NK-92 treated with Interleukin-12 subunit alpha and Interleukin-12 subunit beta, amount 100 ng/mL, for 24 hours (cell line): ENCODE data around the gene CPED1.

Experiments used
- DNase-seq: peaks from one replicate; lab custom pipeline; 2025; lab: John Stamatoyannopoulos, UW

Gene CPED1

GRCh38 chr7:121323515-121324302 is 335.2 kb downstream of the CPED1 start:
- DNase-seq, result no peak

DNA sequence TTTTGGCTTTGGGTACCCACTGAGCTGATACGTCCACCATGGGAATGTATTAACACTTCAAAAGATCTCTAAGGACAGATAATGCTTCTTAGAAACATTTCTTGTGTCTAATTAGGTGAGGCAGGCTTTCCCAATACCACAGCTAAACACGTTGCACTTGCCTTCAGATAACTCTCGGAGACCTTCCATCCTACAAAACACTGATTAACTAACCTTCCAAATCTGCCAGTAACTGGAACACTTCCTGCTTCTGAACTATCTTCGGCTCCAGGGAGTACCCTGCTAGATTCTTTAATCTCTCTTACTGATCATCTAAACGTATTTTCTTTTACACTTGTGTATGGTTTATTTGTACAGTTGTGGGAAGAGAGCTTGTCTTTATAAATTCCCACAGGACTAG is 339.2 kb downstream of the CPED1 start:
- DNase-seq, result no peak

GRCh38 chr7:121328508-121329190 is 340.1 kb downstream of the CPED1 start, which contains the start of gene WNT16:
Gene WNT16 (plus strand): TSS chr7:121329000. CDS start chr7:121329293, 293 bp downstream.
- no peak for DNase-seq

DNA sequence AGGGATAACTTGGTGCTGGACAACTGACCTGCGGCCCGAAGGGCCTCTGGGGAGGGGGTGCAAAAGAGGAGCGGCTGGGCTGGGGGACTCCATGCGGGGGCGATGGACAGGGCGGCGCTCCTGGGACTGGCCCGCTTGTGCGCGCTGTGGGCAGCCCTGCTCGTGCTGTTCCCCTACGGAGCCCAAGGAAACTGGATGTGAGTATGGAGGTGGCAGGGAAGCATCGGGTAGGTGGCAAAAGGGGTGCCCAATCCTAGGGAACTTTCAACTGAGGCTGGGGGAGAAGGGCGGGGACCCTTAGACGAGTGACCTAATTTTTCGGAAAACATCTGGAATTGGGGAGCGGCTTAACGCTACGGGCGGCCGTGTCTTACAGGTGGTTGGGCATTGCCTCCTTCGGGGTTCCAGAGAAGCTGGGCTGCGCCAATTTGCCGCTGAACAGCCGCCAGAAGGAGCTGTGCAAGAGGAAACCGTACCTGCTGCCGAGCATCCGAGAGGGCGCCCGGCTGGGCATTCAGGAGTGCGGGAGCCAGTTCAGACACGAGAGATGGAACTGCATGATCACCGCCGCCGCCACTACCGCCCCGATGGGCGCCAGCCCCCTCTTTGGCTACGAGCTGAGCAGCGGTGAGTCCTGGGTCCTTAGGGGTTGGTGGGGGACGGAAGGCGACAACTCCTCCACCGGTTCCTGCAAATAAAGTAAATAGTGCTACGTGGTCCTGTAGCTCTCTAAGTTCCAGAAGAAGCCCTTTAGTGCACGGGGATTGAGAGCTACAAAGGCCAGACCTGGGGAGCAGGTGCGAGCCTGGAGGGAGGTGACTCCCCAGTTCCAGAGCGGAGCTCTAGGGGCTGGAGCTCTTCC is 340.9 kb downstream of the CPED1 start:
- DNase-seq, result no peak

DNA sequence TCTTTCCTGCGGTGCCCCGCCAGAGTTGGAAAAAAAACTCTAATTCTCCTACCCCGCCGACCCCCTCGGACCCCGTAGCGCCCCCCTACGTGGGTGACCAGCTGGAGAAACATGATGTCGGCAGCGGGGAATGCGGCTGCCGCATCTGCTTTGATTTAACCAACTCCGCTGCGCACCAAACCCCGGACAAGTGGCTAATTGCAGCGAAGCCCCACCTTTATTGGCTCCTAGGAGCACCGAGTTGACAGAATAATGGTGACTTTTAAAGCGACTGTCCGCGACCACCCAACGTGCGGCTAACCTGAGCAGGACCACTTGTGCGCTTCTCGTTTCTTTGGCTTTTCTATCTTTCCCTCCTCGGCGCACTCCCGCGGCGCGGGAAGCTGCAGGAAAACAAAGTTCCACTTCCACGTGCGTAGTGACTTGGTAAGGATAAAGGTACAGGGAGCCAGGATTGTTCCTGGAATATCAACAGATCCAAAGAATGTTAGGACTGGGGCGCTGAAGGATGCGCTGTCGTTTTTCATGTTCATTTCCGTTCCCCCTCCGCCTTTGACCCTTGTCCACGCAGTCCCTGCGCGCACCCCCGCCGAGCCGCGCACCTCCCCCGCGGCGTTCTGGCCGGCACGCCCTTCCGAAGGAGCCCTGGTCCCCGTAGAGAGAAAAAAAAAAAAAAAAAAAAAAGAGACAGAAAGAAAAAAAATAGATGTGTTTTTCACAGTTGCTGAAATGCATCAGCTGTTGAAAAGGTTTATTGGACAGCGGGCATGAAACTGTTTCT is 341.7 kb downstream of the CPED1 start:
- DNase-seq, result no peak

GRCh38 chr7:121331048-121331447 is 342.5 kb downstream of the CPED1 start:
- DNase-seq, result no peak

GRCh38 chr7:121331574-121331973 is 343.1 kb downstream of the CPED1 start:
- DNase-seq, result no peak

GRCh38 chr7:121334376-121334775 is 345.9 kb downstream of the CPED1 start:
- DNase-seq, result no peak

- no peak for DNase-seq
Observed at GRCh38 chr7:121334875-121335648, 346.6 kb downstream of the CPED1 start.

- DNase-seq, result no peak
Observed at GRCh38 chr7:121336579-121336978, 348.1 kb downstream of the CPED1 start.

GRCh38 chr7:121337398-121337797 is 348.9 kb downstream of the CPED1 start:
- no peak for DNase-seq

DNA sequence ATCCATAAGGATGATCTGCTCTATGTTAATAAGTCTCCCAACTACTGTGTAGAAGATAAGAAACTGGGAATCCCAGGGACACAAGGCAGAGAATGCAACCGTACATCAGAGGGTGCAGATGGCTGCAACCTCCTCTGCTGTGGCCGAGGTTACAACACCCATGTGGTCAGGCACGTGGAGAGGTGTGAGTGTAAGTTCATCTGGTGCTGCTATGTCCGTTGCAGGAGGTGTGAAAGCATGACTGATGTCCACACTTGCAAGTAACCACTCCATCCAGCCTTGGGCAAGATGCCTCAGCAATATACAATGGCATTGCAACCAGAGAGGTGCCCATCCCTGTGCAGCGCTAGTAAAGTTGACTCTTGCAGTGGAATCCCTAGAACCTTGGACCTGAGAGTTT is 350.6 kb downstream of the CPED1 start:
- peak; percentile 79 for DNase-seq

- no peak for DNase-seq
Observed at GRCh38 chr7:121341933-121342332, 353.4 kb downstream of the CPED1 start.

GRCh38 chr7:121342631-121343030 is 354.1 kb downstream of the CPED1 start:
- DNase-seq, result no peak

DNA sequence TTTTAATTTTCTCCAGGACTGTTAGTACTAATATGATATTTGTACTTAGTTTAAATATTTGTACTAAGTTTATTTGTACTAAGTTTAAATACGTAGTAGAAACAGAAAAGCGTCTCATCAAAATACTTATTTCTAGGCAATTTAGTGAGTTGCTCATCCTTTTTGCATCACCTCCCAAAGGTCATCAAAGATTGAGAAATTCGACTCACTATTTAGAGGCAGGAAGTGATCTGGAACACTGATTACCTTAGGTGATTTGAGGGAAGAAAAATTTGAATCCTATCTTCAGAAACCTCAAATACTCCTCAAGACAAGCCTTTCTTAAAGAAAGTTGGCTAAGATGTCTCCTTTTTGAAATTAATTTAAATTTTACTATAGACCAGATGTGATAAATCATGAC is 354.8 kb downstream of the CPED1 start:
- DNase-seq, result no peak

- DNase-seq, result no peak
Observed at GRCh38 chr7:121344093-121344492, 355.6 kb downstream of the CPED1 start.

DNA sequence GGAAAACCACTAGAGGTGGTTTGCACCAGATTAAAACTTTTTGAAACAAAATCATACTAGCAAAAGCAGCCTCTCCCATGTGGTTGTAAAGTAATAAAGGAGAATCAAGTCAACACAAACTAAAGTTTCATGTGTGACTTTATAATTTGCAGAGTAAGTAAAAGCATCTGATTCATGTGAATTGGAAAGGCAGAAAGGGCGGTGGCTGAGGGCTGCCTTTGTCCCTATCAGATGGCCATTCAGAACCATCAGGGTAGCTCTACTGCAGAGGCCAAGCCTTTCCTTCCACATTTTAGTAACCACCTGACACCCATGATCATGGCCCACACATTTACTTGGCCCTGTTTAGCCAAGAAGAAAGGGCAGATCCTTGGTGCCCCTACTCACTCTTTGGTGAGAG is 356.0 kb downstream of the CPED1 start:
- DNase-seq, result no peak
